DOHH2 (cell line): ENCODE results near the gene PDXK.

Experiments
- EZH2phosphoT487 ChIP-seq: fragments of 200-600 bp; sonication (generic); IDR thresholded peaks from 2 replicates; pipeline ENCODE4 v1.6.1; 2017; ENCODE audit warnings: borderline replicate concordance, mild to moderate bottlenecking, antibody characterized with exemption, low read length, moderate library complexity, mixed read lengths
- TF ChIP-seq, protein P1 (sequence below): fragments of 200-600 bp; sonication (generic); IDR thresholded peaks from one replicate; pipeline ENCODE4 v1.5.1; 2014; ENCODE audit warnings: antibody characterized with exemption, mild to moderate bottlenecking, low read depth, low read length; ENCODE audit not compliant: poor library complexity, severe bottlenecking

DNA sequence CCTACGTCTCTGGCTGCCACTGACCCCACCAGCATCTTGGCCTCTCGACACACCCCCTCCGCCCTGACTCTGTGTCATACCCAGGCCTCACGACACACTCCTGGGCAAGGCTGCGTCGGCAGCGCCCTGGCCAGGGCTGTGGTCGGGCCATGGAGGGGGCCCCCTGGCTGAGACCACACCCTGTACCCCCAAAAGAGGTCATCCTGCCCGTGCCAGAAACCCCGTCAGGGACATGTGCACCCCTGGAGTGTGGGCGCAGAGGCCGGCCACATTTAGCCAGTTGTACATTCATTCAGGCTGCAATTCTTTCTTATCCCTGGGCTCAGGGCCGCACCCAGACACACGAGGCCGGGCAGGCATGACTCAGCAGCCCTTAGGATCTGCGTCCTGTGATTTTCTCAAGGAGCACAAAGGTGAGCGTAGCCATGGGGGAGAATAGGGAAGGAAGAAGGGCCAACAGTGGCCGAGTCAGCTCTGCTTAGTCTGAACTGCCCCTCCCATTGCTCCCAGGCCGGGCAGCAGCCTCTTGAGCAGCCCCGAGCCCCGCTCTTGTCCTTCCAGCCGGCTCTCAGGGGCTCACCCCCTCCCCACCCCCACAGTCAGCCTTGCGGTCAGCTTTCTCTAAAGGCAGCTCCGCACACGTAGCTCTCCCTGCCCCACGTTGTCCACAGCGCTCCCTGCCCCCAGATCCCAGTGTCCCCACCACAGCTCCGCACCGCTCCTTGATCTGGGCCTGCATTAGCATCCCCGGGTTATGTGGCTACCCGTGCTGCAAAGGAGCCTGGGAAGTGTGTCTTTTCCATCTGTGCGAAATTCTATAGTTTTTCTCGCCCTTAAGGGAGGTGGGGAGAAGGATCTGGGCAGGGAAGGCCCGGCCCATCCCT lies 49.3 kb downstream of the PDXK start:
- TF ChIP-seq, protein P1, sequence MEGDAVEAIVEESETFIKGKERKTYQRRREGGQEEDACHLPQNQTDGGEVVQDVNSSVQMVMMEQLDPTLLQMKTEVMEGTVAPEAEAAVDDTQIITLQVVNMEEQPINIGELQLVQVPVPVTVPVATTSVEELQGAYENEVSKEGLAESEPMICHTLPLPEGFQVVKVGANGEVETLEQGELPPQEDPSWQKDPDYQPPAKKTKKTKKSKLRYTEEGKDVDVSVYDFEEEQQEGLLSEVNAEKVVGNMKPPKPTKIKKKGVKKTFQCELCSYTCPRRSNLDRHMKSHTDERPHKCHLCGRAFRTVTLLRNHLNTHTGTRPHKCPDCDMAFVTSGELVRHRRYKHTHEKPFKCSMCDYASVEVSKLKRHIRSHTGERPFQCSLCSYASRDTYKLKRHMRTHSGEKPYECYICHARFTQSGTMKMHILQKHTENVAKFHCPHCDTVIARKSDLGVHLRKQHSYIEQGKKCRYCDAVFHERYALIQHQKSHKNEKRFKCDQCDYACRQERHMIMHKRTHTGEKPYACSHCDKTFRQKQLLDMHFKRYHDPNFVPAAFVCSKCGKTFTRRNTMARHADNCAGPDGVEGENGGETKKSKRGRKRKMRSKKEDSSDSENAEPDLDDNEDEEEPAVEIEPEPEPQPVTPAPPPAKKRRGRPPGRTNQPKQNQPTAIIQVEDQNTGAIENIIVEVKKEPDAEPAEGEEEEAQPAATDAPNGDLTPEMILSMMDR = no peak
- no peak for TF ChIP-seq EZH2phosphoT487
